HG03097 (cell line): ENCODE data around the gene UBE2L3.

ENCODE experiments used
- ATAC-seq: cut with Tn5 transposase; IDR thresholded peaks from one replicate; pipeline ENCODE4 v1.9.1; 2021; ENCODE audit not compliant: unreplicated experiment, low FRiP score

The UBE2L3 gene

DNA sequence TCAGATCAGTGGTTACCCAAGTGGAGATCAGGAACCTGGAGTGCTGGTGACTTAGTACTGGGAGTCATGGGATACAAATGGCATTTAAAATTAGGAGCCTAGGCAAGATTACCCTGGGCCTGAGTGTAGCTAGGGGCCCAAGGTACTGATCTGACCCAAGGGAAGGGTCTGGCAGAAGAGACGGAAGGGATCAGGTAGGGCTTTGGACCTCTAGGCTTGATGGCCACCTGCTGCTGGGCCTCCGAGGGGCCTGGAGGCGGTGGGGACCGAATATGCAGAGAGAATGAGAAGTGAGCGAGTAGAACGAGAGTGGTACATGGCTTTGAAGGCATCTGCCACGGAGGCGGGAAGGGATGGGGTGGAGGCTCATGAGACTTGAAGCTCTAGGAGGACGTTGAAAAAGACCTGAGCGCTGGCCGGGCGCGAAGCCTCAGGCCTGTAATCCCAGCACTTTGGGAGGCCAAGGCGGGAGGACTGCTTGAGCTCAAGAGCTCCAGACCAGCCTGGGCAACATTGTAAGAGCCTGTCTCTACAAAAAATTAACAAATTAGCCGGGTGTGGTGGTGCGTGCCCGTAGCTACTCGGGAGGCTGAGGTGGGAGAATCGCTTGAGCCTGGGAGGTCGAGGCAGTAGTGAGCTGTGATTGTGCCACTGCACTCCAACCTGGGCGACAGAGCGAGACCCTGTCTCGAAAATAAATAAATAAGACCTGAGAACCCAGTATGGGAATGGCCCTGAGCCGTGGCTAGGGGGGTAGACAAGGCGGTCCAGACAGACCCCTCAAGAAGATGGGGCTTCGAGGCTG lies 97.7 kb downstream of the UBE2L3 start:
- ATAC-seq = no peak

DNA sequence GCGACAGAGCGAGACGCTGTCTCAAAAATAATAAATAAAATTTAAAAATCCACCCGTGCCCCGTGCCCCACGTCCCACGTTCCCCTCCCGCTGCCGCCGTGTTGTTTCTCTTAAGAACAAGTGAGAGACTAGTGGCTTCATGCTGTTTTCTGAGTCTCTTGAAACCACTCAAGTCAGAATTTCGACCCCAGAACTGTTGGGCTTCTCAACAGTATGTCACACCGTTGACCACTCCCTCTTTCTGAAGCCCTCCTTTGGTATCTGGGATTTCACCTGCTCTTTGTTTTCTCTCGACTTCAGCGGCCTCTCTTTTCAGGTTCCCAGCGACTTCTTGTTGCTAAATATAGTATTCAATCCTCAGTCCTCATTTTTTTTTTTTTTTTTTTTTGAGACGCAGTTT lies 99.3 kb downstream of the UBE2L3 start:
- ATAC-seq = no peak

DNA sequence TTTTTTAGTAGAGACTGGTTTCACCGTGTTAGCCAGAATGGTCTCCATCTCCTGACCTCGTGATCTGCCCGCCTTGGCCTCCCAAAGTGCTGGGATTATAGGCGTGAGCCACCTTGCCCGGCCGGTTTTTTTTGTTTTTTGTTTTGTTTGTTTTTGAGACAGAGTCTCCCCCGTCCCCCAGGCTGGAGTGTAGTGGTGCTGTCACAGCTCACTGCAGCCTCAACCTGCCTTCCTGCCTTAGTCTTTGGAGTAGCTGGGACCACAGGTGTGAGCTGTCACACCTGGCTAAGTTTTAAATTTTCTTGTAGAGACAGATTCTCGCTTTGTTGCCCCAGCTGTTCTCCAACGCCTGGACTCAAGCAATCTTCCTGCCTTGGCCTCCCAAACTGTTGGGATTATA lies 101.5 kb downstream of the UBE2L3 start:
- no peak for ATAC-seq

DNA sequence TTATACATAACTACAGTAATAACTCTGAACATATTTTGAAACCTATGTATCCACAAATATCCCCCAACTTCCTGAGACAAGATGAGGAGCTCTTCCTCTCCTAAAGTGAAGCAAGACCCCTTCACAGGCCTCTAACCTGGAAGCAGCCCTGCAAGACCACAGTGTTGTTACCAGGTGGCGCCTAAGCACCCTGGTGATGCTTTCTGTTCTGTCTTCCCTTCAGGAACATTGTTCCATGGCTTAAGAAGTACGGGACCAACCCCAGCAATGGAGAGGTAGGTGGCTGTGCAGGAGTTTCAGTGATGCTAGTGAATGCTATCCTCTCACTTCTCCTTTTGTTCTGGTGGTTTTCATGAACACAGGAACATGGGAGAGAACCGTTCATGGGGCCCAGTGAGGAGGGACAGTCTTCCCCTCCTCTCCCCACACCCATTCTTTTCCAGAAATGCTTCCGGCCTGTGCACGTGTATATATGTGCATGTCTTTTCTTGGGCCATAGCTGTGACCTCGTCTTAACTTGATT lies 104.7 kb downstream of the UBE2L3 start:
- no peak for ATAC-seq
